ENCODE data around the gene PLEKHO1.
"Not testable (repeated sequence)": the region's sequence is repeated elsewhere in the genome, so short reads cannot be mapped to it uniquely, and the experiment has no call there.

Gene PLEKHO1

GRCh38 chr1:150168960-150169601, 19.4 kb downstream of the PLEKHO1 start:
- in situ Hi-C loops (cut with MboI; ENCODE audit: low sequenced_read_pairs): no loop called here

GRCh38 chr1:150171801-150172200, 22.1 kb downstream of the PLEKHO1 start:
- in situ Hi-C loops (cut with MboI; ENCODE audit: low sequenced_read_pairs): loop anchor here (10.0 kb wide), 1 partner anchor 207 kb away; no protein-coding TSS in a partner anchor

- in situ Hi-C loops (cut with MboI; ENCODE audit: low sequenced_read_pairs): loop anchor here (10.0 kb wide), 1 partner anchor 208 kb away; no protein-coding TSS in a partner anchor
Measured at GRCh38 chr1:150173141-150173585, 23.4 kb downstream of the PLEKHO1 start.

- in situ Hi-C loops (cut with MboI; ENCODE audit: low sequenced_read_pairs): loop anchor here (10.0 kb wide), 1 partner anchor 212 kb away; no protein-coding TSS in a partner anchor
Measured at GRCh38 chr1:150176593-150176992, 26.9 kb downstream of the PLEKHO1 start.

- in situ Hi-C loops (cut with MboI; ENCODE audit: low sequenced_read_pairs): loop anchor here (10.0 kb wide), 1 partner anchor 214 kb away; no protein-coding TSS in a partner anchor
Measured at GRCh38 chr1:150178548-150178947, 28.8 kb downstream of the PLEKHO1 start.

GRCh38 chr1:150179867-150180266, 30.2 kb downstream of the PLEKHO1 start:
- in situ Hi-C loops (cut with MboI; ENCODE audit: low sequenced_read_pairs): loop anchor here (10.0 kb wide), 2 partner anchors 105 to 215 kb away; no protein-coding TSS in a partner anchor

GRCh38 chr1:150180474-150180873, 30.8 kb downstream of the PLEKHO1 start:
- in situ Hi-C loops (cut with MboI; ENCODE audit: low sequenced_read_pairs): loop anchor here (10.0 kb wide), 1 partner anchor 106 kb away; no protein-coding TSS in a partner anchor

GRCh38 chr1:150182247-150182646, 32.5 kb downstream of the PLEKHO1 start:
- in situ Hi-C loops (cut with MboI; ENCODE audit: low sequenced_read_pairs): loop anchor here (10.0 kb wide), 1 partner anchor 107 kb away; no protein-coding TSS in a partner anchor

- in situ Hi-C loops (cut with MboI; ENCODE audit: low sequenced_read_pairs): loop anchor here (10.0 kb wide), 1 partner anchor 108 kb away; no protein-coding TSS in a partner anchor
Measured at GRCh38 chr1:150183061-150183460, 33.3 kb downstream of the PLEKHO1 start.

- in situ Hi-C loops (cut with MboI; ENCODE audit: low sequenced_read_pairs): loop anchor here (10.0 kb wide), 1 partner anchor 111 kb away; no protein-coding TSS in a partner anchor
Measured at GRCh38 chr1:150185481-150185880, 35.8 kb downstream of the PLEKHO1 start.

- in situ Hi-C loops (cut with MboI; ENCODE audit: low sequenced_read_pairs): loop anchor here (10.0 kb wide), 1 partner anchor 112 kb away; no protein-coding TSS in a partner anchor
Measured at GRCh38 chr1:150186438-150186788, 36.7 kb downstream of the PLEKHO1 start.

GRCh38 chr1:150186789-150187559, 37.3 kb downstream of the PLEKHO1 start:
- in situ Hi-C loops (cut with MboI; ENCODE audit: low sequenced_read_pairs): loop anchor here (10.0 kb wide), 1 partner anchor 112 kb away; no protein-coding TSS in a partner anchor

GRCh38 chr1:150187560-150187931, 37.8 kb downstream of the PLEKHO1 start:
- in situ Hi-C loops (cut with MboI; ENCODE audit: low sequenced_read_pairs): loop anchor here (10.0 kb wide), 1 partner anchor 113 kb away; no protein-coding TSS in a partner anchor

GRCh38 chr1:150192012-150192411, 42.3 kb downstream of the PLEKHO1 start:
- in situ Hi-C loops (cut with MboI; ENCODE audit: low sequenced_read_pairs): loop anchor here (10.0 kb wide), 1 partner anchor 287 kb away; no protein-coding TSS in a partner anchor

- in situ Hi-C loops (cut with MboI; ENCODE audit: low sequenced_read_pairs): loop anchor here (10.0 kb wide), 1 partner anchor 290 kb away; no protein-coding TSS in a partner anchor
Measured at GRCh38 chr1:150194381-150195031, 44.8 kb downstream of the PLEKHO1 start.

GRCh38 chr1:150196417-150196816, 46.7 kb downstream of the PLEKHO1 start:
- in situ Hi-C loops (cut with MboI; ENCODE audit: low sequenced_read_pairs): loop anchor here (10.0 kb wide), 1 partner anchor 292 kb away; no protein-coding TSS in a partner anchor

GRCh38 chr1:150207281-150207971, 57.7 kb downstream of the PLEKHO1 start:
- in situ Hi-C loops (cut with MboI; ENCODE audit: low sequenced_read_pairs): no loop called here

- in situ Hi-C loops (cut with MboI; ENCODE audit: low sequenced_read_pairs): not testable (repeated sequence)
Measured at GRCh38 chr1:150208460-150208859, 58.7 kb downstream of the PLEKHO1 start.

Data from HL-60/S4 treated with retinoic acid at 250 ng/mL for 4 days and 3 days (cell line).